ENCODE results near the gene TRHDE.

GRCh38 chr12:72236071-72236705 lies 36.0 kb upstream of the TRHDE start:
- TF ChIP-seq GATA2 (IDR thresholded peaks at IDR 0.05; ENCODE audit: low read depth, low read length) = no peak
- no peak for TF ChIP-seq GATA3 (IDR thresholded peaks at IDR 0.05; ENCODE audit: low read depth, low read length)
